AG04450 (cell line): Measurements from ENCODE around the gene LAMTOR4. TPM values are rescaled to one million over a fixed set of nuclear protein-coding genes. Genes with fewer than 3 reads are reported as not detected.

Experiments used
- CTCF ChIA-PET: fragments of 300-600, 350-600 bp; formaldehyde crosslinking; extraction: SDS; loops from one replicate; lab custom pipeline; 2022; ENCODE audit warnings: antibody characterized with exemption, inconsistent platforms; lab: Charles Lee
- POLR2A ChIA-PET: fragments of 350-600 bp; formaldehyde crosslinking; extraction: SDS; loops from one replicate; lab custom pipeline; 2021; ENCODE audit warnings: antibody characterized with exemption, inconsistent platforms; lab: Yijun Ruan, JAX
- DNase-seq: peaks from one replicate; pipeline ENCODE4 v3.0.0-alpha.2; 2011; ENCODE audit warnings: low read depth, low spot score
- H3K27ac ChIP-seq: one replicate; pipeline ENCODE4 v1.5.1; 2012; ENCODE audit warnings: low read depth, low read length, control low read depth
- H3K27me3 ChIP-seq: one replicate; pipeline ENCODE4 v1.6.0; 2012; ENCODE audit warnings: low read length; ENCODE audit not compliant: control insufficient read depth, insufficient read depth
- H3K4me3 ChIP-seq: 2 replicates; pipeline ENCODE4 v1.5.1; 2011; ENCODE audit warnings: mild to moderate bottlenecking, low read depth, low read length, control low read depth
- H3K9me3 ChIP-seq: 2 replicates; pipeline ENCODE4 v1.5.1; 2012; ENCODE audit warnings: low read length; ENCODE audit not compliant: control insufficient read depth, insufficient read depth
- polyA minus RNA-seq: library from RNA; depleted of rRNA, polyadenylated mRNA; stranded (reverse); fragments of >200 nt; gene quantifications from 2 replicates; pipeline ENCODE4 v1.2.3, GENCODE V29; 2011; rRNA and poly(A)+ RNA removed
- polyA plus RNA-seq: library from polyadenylated mRNA; depleted of rRNA; stranded (reverse); fragments of >200 nt; gene quantifications from 2 replicates; pipeline ENCODE4 v1.2.3, GENCODE V29; 2011; rRNA removed
- TF ChIP-seq, protein P1 (sequence below): IDR thresholded peaks from 2 replicates; pipeline ENCODE4 v1.5.1; 2011; ENCODE audit warnings: low read depth, low read length, control low read depth, inconsistent platforms

LAMTOR4 gene
- polyA plus RNA-seq, result 122 and 160 TPM in 2 replicates
- 30.8 and 37.4 TPM in 2 replicates for polyA minus RNA-seq

DNA sequence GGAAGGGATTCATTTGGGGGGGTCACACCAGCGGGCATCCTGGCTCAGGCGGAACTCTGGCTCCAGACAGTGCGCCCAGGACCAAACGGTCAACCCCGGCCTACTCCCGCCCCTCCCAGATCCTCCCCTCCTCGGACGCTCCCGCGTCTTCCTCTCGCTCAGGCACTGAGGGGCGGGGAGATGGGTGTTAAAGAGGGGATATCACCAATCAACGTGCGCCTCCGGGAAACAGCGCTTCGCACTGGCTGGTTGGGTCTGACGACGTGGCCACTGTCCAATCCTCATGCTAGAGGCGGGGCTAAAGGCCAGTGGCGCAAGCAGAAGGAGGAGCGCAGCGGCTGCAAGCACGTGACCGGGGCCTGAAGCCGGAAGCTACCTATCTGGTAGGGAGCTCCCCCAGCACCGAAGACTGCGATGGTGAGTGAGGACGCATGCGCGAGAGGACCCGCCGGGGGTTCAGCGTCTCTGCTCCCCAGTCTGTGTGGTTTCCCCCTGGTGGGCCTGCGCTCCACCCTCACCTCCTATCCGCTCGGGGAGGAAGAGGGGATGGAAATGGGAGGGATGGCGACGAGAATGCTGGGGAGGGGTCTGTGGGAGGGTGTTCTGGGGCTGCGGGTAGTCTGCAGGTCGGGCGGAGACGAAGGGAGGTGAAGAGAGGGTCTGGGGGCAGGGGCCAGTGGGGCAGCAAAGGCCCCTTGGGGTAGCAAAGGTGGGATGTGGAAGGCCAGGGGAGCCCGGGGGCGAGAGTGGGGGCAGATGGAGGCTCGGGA lies at the start of gene LAMTOR4:
Gene LAMTOR4 (plus strand): TSS at position 360 of the 770 bp plus-strand sequence. CDS start 55 bp downstream, at position 415.
- ChIA-PET CTCF (interaction anchor here (0.6 to 1.0 kb wide), 3 partner anchors 16 to 332 kb away, joined by 3 to 4 read pairs (median 3); no protein-coding TSS in a partner anchor), POLR2A (interaction anchor here (0.7 to 1.6 kb wide), 6 partner anchors 9 to 281 kb away, joined by 3 to 9 read pairs (median 4); partner anchors contain the start of genes GAL3ST4, GPC2, MEPCE and ZCWPW1)
- Histone ChIP-seq H3K9me3 (no peaks in the 10 kb centered on the region; the same call in 1 of the 2 replicates), H3K27ac (no peak within 1 kb of the TSS), H3K4me3 (peak within 1 kb of the TSS; percentile 97), H3K27me3 (no peaks in the 10 kb centered on the region)
- TF ChIP-seq, protein P1, sequence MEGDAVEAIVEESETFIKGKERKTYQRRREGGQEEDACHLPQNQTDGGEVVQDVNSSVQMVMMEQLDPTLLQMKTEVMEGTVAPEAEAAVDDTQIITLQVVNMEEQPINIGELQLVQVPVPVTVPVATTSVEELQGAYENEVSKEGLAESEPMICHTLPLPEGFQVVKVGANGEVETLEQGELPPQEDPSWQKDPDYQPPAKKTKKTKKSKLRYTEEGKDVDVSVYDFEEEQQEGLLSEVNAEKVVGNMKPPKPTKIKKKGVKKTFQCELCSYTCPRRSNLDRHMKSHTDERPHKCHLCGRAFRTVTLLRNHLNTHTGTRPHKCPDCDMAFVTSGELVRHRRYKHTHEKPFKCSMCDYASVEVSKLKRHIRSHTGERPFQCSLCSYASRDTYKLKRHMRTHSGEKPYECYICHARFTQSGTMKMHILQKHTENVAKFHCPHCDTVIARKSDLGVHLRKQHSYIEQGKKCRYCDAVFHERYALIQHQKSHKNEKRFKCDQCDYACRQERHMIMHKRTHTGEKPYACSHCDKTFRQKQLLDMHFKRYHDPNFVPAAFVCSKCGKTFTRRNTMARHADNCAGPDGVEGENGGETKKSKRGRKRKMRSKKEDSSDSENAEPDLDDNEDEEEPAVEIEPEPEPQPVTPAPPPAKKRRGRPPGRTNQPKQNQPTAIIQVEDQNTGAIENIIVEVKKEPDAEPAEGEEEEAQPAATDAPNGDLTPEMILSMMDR, result no peak
- peak; percentile 99 for DNase-seq

DNA sequence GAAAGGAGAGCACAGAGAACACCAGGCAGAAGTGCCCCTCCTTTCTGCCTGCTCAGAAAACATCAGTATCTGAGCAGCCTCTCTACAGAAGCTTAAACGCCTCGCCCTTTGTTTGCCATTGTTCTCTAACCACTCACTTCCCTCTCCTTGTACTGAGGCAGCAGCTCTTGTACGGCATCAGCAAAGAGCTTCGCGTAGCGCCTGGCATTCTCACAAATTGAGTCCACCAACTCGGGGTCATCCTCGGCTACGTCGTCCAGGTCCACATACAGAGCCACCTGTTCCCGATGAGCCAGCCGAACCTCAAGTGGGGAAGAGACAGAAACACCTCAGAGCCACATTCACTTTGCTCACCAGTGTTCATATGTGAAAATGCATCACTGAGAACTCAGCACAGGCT lies 49.3 kb upstream of the LAMTOR4 start:
- TF ChIP-seq, protein P1, result no peak
- ChIA-PET CTCF (no interaction called here), POLR2A (interaction anchor here (2.3 to 4.8 kb wide), 2 partner anchors 10 to 27 kb away, joined by 12 to 67 read pairs; partner anchors contain the start of genes COPS6 and MBLAC1)
- H3K27me3 ChIP-seq, result no peaks in the 10 kb centered on the region
- DNase-seq, result no peak
- H3K9me3 ChIP-seq, result peaks cover 2% of the 10 kb centered on the region; the same call in 1 of the 2 replicates
- peak overlapping the region; percentile 77 for H3K4me3 ChIP-seq
- H3K27ac ChIP-seq, result no peak overlapping the region

DNA sequence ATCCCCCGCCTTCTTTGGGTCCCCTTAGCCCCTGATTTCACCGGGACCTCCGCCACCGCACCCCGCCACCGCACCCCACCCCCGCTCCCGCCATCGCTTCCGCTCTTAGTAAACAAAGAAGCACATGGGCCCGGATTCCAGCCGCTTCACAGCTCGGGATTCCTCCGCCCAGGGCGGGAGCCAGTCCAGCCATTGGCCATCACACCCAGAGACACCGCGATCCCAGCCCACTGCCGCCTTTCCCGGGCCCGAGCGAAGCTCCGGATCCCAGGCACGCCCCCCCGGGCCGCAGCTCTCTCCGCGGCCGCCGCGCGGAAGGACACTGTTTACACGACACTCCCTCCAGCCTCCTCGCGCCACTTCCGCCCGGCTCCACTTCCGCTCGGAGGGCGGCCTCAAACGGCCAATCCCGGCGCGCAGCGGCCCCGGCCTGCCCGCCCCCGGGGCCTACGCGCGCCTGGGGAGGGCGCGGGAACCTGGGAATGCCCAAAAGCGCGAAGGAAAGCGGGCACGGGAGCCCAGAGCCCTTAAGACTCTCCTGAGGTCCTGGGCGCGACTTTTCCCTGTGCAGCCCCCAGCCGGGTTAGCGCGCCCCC lies 48.2 kb upstream of the LAMTOR4 start:
- TF ChIP-seq, protein P1, result no peak
- ChIA-PET CTCF (interaction anchor here (1.3 to 2.4 kb wide), 3 partner anchors 18 to 187 kb away, joined by 3 to 13 read pairs (median 5); no protein-coding TSS in a partner anchor), POLR2A (interaction anchor here (0.6 to 4.8 kb wide), 9 partner anchors 12 to 328 kb away, joined by 3 to 67 read pairs (median 5); partner anchors contain the start of genes COPS6, MBLAC1 and ZCWPW1)

DNA sequence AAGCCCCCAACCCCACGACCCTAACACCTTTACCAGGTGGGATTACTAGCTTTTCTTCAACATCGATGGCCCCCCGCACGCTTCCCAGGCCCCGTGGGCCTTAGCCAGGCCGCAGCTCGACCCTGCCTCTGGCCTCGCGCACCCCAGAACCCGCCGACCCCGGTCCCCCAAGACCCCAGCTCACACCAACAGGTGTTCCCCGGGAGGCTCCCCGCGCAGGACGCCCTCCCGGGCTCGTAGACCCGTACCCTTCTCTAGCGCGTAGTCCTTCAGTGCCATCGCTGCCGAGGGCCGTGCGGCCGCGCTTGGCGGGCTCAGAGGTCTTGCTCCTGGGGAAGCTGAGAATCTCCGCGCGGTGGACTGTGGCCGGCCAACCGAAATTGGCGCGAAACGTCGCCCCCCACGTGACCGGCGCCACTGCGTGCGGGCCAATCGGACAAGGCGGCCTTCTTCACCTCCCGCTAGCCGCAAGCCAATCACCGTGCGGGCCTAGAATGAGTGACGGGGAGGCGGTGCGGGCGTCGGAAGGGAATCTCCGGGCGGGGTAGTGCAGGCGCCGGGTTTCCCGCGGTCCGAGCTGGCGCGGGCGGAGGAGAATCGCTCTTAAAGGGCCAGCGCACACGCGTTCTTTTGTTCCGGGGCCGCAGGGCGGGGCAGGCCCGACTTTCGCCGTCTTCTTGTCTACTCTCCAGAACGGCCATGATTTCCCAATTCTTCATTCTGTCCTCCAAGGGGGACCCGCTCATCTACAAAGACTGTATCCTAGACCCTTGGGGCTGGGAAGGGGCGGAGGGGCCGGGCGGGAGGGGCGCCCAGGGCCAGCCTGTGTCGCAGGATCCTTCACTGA lies 47.5 kb upstream of the LAMTOR4 start, which contains the start of the genes AP4M1 and MCM7:
Gene AP4M1 (plus strand): TSS at position 628 of the 847 bp plus-strand sequence. CDS start 72 bp downstream, at position 700.
Gene MCM7 (minus strand): TSS at position 382 of the 847 bp plus-strand sequence. CDS start 103 bp downstream, at position 279.
- ChIA-PET CTCF (interaction anchor here (0.7 to 2.4 kb wide), 5 partner anchors 18 to 188 kb away, joined by 3 to 13 read pairs (median 4); no protein-coding TSS in a partner anchor), POLR2A (interaction anchor here (0.6 to 4.8 kb wide), 13 partner anchors 8 to 1017 kb away, joined by 3 to 67 read pairs (median 5); partner anchors contain the start of genes COPS6, MBLAC1 and ZCWPW1)
- DNase-seq, result peak; percentile 98
- Histone ChIP-seq H3K9me3 (peaks cover 2% of the 10 kb centered on the region; the same call in 1 of the 2 replicates), H3K4me3 (peak within 1 kb of the TSS; percentile 77), H3K27me3 (no peaks in the 10 kb centered on the region), H3K27ac (peak within 1 kb of the TSS; percentile 88)
- TF ChIP-seq, protein P1, result no peak

More for the DNA sequence above, 48.2 kb upstream of the LAMTOR4 start:
- no peaks in the 10 kb centered on the region for H3K27me3 ChIP-seq
- peaks cover 2% of the 10 kb centered on the region; the same call in 1 of the 2 replicates for H3K9me3 ChIP-seq
- DNase-seq, result peak; percentile 97
- H3K27ac ChIP-seq, result peak overlapping the region; percentile 65
- peak overlapping the region; percentile 77 for H3K4me3 ChIP-seq
